RPMI8226 (cell line): ENCODE data around the gene LIME1.

Source experiments
- DNase-seq: peaks from one replicate; pipeline ENCODE4 v3.0.0-alpha.2; 2015

LIME1 gene

GRCh38 chr20:63751471-63752271 is 15.2 kb downstream of the LIME1 start:
- DNase-seq, result no peak

- DNase-seq, result no peak
Measured at GRCh38 chr20:63752411-63753101, 16.1 kb downstream of the LIME1 start.

- DNase-seq, result no peak
Measured at GRCh38 chr20:63753381-63753780, 16.9 kb downstream of the LIME1 start.

GRCh38 chr20:63754008-63754407 is 17.5 kb downstream of the LIME1 start:
- no peak for DNase-seq

GRCh38 chr20:63755933-63756647 is 19.6 kb downstream of the LIME1 start:
- no peak for DNase-seq

- no peak for DNase-seq
Measured at GRCh38 chr20:63756648-63756991, 20.2 kb downstream of the LIME1 start.

GRCh38 chr20:63758152-63758551 is 21.7 kb downstream of the LIME1 start:
- DNase-seq, result no peak

- DNase-seq, result no peak
Measured at GRCh38 chr20:63759377-63759901, 23.0 kb downstream of the LIME1 start.

- no peak for DNase-seq
Measured at GRCh38 chr20:63765082-63765873, 28.8 kb downstream of the LIME1 start.

GRCh38 chr20:63765902-63766301 is 29.4 kb downstream of the LIME1 start:
- no peak for DNase-seq

- DNase-seq, result no peak
Measured at GRCh38 chr20:63766695-63767426, 30.4 kb downstream of the LIME1 start.

- DNase-seq, result no peak
Measured at GRCh38 chr20:63767456-63767855, 31.0 kb downstream of the LIME1 start.

- no peak for DNase-seq
Measured at GRCh38 chr20:63767886-63768285, 31.4 kb downstream of the LIME1 start.

GRCh38 chr20:63768591-63769515 is 32.4 kb downstream of the LIME1 start:
- DNase-seq, result no peak

GRCh38 chr20:63769891-63770474 is 33.5 kb downstream of the LIME1 start:
- DNase-seq, result no peak

GRCh38 chr20:63771046-63771707 is 34.7 kb downstream of the LIME1 start:
- no peak for DNase-seq

GRCh38 chr20:63772781-63773518 is 36.5 kb downstream of the LIME1 start:
- DNase-seq, result no peak

- DNase-seq, result no peak
Measured at GRCh38 chr20:63773571-63774241, 37.2 kb downstream of the LIME1 start.

GRCh38 chr20:63774306-63774705 is 37.8 kb downstream of the LIME1 start:
- no peak for DNase-seq
